Measurements from ENCODE around the gene GPR155.
"Not testable (repeated sequence)": the region's sequence is repeated elsewhere in the genome, so short reads cannot be mapped to it uniquely, and the experiment has no call there.

Gene GPR155

DNA sequence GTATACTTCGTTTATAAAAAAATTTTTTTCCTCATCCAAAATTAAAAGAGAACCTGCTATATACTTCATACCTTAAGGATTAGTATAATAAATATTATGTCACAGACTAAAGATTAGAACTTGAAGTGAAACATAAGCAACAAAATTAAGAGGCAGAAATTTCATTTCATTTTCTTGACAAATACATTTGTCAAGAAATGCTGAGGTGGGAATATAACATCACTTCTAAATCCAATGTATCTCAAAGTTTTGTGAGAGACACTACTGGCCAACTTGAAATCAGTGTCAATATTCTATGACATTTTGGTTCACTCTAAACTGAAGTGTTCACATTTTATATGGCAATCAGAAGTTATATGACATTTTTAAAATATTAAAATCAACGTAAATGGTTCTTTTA is 47.5 kb downstream of the GPR155 start:
- no peak for DNase-seq (ENCODE audit: low spot score)

DNA sequence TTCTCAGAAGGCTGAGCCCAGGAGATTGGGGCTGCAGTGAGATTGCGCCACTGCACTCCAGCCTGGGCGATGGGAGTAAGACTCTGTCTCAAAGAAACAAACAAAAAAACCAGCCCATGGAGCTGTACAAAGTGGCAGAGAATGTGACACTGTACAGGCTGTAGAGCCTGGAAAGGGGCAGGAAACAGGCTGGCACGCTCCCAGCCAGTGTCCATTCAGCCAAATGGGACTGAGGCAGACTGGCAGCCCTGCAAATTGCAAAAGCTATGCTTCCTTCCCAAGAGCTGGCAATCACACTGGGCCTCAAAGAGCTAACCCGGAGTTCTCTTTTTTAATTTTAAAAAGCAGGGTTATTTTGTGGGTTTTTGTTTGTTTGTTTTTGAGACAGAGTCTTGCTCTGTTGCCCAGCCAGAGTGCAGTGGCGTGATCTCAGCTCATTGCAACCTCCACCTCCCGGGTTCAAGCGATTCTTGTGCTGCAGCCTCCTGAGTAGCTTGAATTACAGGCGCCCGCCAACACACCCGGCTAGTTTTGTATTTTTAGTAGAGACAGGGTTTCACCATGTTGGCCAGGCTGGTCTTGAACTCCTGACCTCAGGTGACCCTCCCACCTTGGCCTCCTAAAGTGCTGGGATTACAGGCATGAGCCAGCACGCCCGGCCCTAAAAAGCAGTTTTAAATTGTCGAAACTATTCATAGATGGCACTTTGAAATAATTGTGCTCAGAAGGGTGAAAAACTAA is 48.5 kb downstream of the GPR155 start:
- DNase-seq (ENCODE audit: low spot score): peak; percentile 96

DNA sequence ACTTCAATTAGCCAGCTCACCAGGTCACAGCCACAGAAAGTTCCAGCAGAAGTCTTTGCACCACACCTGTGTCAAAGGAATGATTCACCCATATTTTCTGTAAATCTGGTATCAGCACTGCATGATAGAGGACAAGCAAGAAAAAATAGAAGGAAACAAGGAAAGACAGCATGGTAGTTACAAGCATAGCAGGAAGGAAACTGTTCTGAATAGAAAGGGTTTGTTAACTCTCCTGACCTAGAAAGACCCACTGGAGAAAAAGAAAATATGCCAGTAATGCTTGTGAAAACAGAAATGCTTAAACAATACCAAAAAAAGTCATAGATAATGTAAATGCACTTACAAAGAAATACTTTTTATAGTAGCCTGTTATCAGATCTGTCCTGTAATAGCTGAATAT is 50.5 kb downstream of the GPR155 start:
- no peak for DNase-seq (ENCODE audit: low spot score)

DNA sequence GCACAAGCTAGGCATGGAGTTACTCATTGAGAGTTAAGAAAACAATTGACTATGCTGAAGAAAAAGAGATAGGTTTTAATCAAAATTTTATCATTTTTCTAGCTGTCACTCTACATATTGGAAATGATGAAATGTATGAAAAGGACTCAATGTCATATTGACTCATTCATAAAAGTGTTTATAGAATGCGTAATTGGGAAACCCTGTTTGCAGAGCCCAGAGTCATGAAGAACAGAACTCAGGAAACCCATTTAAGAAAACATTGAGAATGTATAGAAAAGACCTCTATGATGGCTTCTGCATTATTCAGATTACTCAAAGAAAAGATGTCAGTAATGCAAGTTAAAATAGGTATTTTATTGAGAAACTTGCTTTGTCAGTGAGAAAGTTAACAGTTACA is 54.9 kb downstream of the GPR155 start:
- DNase-seq (ENCODE audit: low spot score): no peak

DNA sequence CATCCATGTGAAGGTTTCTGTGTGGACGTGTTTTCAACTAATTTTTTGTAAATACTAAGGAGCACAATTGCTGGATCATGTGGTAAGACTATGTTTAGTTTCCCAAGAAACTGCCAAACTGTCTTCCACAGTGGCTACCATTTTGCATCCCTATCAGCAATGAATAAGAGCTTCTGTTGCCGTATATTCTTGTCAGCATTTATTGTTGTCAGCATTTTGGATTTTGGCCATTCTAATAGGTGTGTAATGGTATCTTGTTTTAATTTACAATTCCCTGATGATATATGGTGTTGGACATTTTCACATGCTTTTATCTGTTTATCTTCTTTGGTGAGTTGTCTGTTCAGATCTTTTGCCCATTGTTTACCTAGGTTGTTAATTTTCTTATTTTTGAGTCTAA is 56.8 kb downstream of the GPR155 start:
- DNase-seq (ENCODE audit: low spot score): no peak

DNA sequence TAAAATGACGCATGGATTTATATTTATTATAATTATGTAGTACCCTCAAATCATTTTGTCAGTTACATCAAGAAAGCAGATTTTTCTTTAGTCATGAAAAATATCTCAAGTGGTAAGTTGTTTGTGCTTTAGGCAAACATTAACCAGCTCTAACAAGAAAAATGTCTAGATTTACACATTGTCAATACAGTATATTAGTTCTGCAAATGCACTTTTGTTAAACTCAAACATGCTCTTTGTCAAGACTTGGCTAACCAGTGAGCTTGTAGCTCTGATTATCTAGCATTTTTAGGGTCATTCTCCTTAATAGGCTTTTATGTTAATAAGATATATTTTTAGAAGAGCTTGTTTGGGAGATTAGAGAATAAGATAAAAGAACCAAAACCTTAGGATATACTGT is 58.6 kb downstream of the GPR155 start:
- DNase-seq (ENCODE audit: low spot score): no peak

DNA sequence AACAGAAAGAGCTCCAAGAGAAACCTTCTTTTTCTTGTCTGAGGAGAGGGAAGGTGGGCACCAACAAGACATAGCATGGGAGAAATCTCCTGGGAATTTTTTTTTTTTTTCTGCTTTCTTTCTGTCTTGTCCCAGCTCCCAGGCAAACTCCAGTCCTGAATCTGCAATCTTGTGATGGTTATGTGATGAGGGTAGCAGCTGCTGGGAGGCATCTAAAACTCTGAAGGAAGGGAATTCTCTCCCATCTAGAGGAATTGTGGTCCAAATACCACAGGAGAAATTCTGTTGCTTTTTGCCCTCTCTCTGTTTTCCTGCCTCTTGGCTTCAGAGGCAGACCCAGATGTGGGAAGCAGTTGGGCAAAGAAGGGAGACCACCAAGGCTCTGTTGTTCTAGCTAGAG is 74.6 kb downstream of the GPR155 start:
- no peak for DNase-seq (ENCODE audit: low spot score)

DNA sequence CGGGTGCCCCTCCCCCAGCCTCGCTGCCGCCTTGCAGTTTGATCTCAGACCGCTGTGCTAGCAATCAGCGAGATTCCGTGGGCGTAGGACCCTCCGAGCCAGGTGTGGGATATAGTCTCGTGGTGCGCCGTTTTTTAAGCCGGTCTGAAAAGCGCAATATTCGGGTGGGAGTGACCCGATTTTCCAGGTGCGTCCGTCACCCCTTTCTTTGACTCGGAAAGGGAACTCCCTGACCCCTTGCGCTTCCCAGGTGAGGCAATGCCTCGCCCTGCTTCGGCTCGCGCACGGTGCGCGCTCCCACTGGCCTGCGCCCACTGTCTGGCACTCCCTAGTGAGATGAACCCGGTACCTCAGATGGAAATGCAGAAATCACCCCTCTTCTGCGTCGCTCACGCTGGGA is 76.8 kb downstream of the GPR155 start:
- DNase-seq (ENCODE audit: low spot score): not testable (repeated sequence)

DNA sequence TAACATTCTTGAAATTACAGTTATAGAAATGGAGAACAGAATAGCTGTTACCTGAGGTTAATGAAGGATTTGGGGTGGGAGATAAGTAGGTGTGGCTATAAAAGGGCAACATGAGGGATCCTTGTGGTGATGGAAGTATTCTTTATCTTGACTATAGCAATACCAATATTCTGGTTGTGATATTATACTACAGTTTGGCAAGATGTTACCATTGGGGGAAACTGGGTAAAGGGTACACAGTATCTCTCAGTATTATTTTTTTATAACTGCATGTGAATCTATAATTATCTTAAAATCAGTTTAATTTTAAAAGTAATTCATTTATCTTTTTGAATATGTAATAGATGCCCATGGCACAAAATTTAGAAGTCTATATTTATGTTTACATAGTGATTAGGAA is 83.2 kb downstream of the GPR155 start:
- DNase-seq (ENCODE audit: low spot score): no peak

DNA sequence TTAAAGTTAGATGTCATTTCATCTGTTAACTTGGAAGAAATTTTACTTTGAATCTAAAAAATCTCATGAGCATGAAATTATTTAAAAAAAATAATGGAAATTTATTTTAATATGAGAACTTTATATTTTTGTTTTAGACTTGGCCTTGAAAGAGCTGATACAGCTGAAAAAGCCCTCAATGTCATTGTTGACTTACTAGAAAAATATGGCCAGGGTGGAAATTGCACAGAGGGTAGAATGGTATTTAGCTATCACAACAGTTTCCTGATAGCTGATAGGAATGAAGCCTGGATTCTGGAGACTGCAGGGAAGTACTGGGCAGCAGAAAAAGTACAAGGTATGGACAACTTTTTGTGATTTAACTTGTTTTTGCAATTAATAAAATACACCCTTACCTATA is 86.0 kb downstream of the GPR155 start:
- no peak for DNase-seq (ENCODE audit: low spot score)

DNA sequence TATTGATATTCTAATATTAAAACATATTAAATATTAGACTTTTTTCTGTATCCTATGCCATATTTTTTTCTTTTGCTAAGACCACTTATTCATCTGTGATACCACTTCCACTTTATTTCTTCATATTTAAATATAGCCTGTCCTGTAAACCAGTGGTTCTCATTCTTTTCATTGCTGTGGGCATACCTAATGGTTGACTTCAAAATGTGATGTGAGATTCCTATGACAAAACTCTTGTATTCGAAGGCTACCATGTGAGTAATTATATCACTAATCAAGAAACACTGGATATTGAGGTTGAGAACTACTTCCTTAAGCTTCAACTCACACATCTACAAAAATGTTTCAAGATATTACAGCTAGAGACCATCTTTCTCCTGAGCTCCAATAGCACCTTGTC is 87.7 kb downstream of the GPR155 start:
- DNase-seq (ENCODE audit: low spot score): no peak

DNA sequence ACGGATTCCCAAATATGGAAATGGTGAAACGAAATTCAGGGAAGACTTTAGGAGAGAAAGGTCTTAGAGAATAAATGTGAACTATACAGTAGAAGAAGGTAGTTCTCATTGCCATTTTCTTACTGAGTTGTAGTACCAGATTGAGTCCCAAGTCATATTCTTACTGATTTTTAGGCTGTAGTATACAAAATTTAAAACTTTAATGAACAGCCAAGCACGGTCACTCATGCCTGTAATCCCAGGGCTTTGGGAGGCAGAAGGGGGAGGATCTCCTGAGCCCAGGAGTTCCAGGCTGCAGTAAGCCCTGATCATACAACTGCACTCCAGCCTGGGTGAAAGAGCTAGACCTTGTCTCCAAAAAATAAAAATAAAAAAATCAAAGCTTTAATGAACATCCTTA is 89.1 kb downstream of the GPR155 start:
- no peak for DNase-seq (ENCODE audit: low spot score)

DNA sequence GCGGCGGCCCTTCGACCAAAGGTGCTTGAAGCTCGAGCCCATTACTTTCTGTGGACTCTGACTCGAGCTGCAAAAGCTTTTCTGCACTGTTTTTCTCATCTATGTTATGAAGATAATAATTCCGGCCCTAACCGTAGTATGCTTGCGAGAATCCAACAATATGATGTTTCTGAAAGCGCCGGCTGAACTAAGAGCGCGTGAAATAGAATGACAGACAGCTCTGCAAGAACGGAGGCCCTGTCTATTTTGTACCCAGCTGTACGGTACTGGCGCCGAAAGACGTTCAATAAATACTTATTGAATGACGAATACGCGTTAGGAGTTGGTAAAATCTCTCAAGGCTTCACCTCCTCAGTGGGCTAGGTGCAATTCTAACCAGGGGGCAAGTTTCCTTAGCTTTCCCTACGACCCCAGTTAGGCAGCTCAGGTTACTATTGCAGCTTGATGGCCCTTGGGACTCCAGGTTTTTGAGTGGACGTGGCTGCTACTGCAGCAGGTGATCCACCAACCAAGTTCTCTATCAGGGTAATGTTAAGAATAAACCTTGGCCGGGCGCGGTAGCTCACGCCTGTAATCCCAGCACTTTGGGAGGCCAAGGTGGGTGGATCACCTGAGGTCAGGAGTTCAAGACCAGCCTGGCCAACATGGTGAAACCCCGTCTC is 90.7 kb downstream of the GPR155 start:
- no peak for DNase-seq (ENCODE audit: low spot score)

DNA sequence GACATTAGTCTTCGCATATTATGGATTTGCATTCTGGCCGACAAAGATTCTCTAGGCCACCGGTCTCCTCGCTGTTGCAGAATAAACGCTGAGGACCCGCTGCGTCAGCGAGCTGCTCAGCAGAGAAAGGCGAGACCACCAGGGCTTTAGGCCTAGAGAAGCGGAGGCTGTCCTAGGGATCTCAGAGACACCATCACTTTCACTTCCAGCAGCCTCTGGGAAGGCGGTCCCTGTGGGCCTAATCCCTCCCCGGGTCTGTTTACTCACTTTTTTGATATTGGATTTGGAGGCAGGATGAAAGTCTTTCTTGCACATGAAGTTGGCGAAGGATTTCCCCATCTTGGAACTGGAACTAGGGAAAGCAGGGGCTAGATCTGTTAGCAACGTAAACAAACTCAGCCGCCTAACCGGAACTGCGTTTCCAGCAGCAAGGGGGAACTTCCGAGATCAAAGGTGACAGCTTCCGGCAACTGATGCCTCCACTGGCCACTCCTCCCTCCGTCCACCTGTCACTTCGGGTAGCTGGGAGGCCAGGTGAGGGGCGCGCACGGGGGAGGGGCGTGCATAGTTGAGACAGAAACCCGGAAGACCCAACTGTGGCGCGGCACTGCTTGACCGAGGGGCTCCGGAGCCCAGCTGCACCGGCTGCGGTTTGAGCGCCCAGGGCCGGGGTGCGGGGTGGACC is 91.4 kb downstream of the GPR155 start, which contains the start of gene SCRN3:
Gene SCRN3 (plus strand): TSS at position 447 of the 685 bp plus-strand sequence. CDS start 2,554 bp downstream, outside the sequence.
- DNase-seq (ENCODE audit: low spot score): peak; percentile 93

DNA sequence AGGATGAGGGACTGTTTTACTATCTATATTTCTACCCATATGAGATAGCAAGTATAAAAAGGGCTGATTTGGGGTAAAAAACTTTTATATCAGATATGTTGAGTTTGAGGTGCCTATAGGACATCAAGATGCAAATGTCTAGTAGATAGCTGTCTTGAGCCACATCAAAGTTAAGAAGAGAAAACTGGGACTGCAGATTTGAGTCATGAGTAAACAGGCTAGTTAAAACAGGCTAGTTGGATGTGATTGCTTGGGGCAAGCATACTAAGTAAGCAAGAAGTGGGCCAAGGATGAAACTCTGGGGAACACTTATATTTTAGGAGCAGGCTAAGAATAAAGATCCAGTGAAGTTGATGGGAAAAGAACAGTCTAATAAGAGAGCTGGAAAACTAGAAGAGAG is 94.1 kb downstream of the GPR155 start:
- DNase-seq (ENCODE audit: low spot score): no peak

DNA sequence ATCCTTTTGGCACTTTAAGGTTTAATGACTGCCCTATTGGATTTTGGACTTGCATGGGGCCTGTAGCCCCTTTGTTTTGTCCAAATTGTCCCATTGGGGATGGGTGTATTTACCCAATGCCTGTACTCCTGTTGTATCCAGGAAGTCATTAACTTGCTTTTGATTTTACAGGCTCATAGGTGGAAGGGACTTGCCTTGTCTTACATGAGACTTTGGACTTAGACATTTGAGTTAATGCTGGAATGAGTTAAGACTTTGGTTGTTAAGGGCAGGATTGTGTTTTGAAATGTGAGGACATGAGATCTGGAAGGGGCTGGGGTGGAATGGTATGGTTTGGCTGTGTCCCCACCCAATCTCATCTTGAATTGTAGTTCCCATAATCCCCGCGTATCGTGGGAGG is 96.5 kb downstream of the GPR155 start:
- not testable (repeated sequence) for DNase-seq (ENCODE audit: low spot score)

DNA sequence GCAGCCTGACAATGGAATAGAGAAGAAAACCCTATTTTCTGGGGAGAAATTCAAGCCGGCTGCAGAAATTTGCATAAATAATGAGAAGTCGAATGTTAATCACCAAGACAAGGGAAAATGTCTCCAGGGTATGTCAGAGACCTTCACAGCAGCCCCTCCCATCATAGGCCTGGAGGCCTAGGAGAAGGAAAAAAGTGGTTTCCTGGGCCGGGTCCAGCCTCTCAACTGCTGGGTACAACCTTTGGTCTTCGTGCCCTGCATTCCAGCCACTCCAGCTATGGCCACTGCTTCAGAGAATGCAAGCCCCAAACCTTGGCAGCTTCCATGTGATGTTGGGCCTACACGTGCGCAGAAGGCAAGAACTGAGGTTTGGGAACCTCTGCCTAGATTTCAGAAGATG is 97.3 kb downstream of the GPR155 start:
- DNase-seq (ENCODE audit: low spot score): no peak

DNA sequence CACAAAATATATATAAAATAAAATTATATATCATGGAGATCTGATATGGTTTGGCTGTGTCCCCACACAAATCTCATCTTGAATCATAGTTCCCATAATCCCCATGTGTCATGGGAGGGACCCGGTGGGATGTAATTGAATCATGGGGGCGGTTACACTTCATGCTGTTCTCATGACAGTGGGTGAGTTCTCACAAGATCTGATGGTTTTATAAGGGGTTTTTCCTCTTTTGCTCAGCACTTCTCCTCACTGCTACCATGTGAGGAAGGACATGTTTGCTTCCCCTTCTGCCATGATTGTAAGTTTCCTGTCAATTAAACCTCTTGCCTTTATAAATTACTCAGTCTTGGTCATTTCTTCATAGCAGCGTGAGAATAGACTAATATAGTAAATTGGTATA is 98.1 kb downstream of the GPR155 start:
- DNase-seq (ENCODE audit: low spot score): not testable (repeated sequence)

DNA sequence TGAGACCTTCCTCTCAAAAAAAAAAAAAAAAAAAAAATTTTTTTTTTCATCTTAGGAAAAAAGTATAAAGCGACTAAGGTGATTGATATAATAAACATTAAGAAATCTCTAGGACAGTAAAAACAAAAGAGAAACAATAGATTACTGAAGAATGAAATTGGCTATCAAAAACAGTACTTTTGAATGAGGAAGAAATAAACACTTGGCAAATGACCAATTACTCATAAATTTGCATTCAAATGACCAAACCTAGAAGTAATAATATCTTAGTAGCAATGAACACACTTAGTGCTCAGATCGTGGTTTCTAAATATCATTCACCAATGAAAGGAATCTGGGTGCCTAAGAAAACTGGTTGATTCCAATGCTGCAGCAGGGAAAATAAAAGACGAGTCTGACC is 101.6 kb downstream of the GPR155 start:
- no peak for DNase-seq (ENCODE audit: low spot score)

DNA sequence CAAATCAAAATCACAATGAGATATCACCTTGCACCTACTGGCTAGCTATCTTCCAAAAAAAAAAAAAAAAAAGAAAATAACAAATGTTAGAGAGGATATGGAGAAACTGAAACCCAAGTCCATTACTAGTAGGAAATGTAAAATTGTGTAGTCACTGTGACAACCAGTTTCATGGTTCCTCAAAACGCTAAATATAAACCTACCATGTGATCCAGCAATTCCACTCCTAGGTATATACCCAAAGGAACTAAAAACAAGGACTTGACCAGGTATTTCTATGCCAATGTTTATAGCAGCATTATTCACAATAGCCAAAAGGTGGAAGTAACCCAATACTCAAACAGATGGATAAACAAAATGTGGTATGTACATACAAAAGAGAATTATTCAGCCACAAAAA is 103.0 kb downstream of the GPR155 start:
- no peak for DNase-seq (ENCODE audit: low spot score)

Measured in pons (tissue), 1 donor.